Measurements from ENCODE around the gene COLEC12. TPM values are rescaled to one million over a fixed set of nuclear protein-coding genes. Genes with fewer than 3 reads are reported as not detected.

COLEC12 gene
- total and polyA plus RNA-seq, 5 donors from 2014 or later = not detected

- H3K27ac ChIP-seq (ENCODE audit: insufficient read depth, low read length, poor library complexity, severe bottlenecking) = no peak overlapping the region
Observed at GRCh38 chr18:470661-471501, 29.6 kb downstream of the COLEC12 start.

GRCh38 chr18:468955-469790 lies 31.3 kb downstream of the COLEC12 start:
- H3K36me3 Mint-ChIP-seq = no peaks in the 10 kb centered on the region
- Histone ChIP-seq H3K27me3 (ENCODE audit: control insufficient read depth, insufficient read depth, low read length) (no peaks in the 10 kb centered on the region), H3K27ac (ENCODE audit: insufficient read depth, low read length, poor library complexity, severe bottlenecking) (no peak overlapping the region), H3K9me3 (ENCODE audit: control insufficient read depth in 2 of 2, low read length in 2 of 2) (no peaks in the 10 kb centered on the region), H3K36me3 (ENCODE audit: control insufficient read depth, insufficient read depth, low read length) (no peaks in the 10 kb centered on the region), H3K4me3 (ENCODE audit: low read depth, low read length) (no peak overlapping the region), H3K4me1 (ENCODE audit: control insufficient read depth, insufficient read depth, low read length, poor library complexity, severe bottlenecking) (no peaks in the 10 kb centered on the region)
- H3K9me3 Mint-ChIP-seq = peaks cover 0 to 1% (median 0%) of the 10 kb centered on the region in 7 donors
- H3K27me3 Mint-ChIP-seq = peaks cover 14% of the 10 kb centered on the region
- no peak overlapping the region for H3K4me3 Mint-ChIP-seq
- no peak overlapping the region for H3K27ac Mint-ChIP-seq
- no peak for DNase-seq
- ATAC-seq (ENCODE audit: low read depth in 2 of 2) = no peak
- no peaks in the 10 kb centered on the region for H3K4me1 Mint-ChIP-seq

More at GRCh38 chr18:470661-471501, 29.6 kb downstream of the COLEC12 start:
- no peaks in the 10 kb centered on the region for H3K4me1 Mint-ChIP-seq
- peak overlapping the region in 1 of 3 donors; percentile 38 for H3K27ac Mint-ChIP-seq
- Histone ChIP-seq H3K4me3 (ENCODE audit: low read depth, low read length) (no peak overlapping the region), H3K27me3 (ENCODE audit: control insufficient read depth, insufficient read depth, low read length) (no peaks in the 10 kb centered on the region), H3K9me3 (ENCODE audit: control insufficient read depth in 2 of 2, low read length in 2 of 2) (no peaks in the 10 kb centered on the region), H3K4me1 (ENCODE audit: control insufficient read depth, insufficient read depth, low read length, poor library complexity, severe bottlenecking) (no peaks in the 10 kb centered on the region), H3K36me3 (ENCODE audit: control insufficient read depth, insufficient read depth, low read length) (no peaks in the 10 kb centered on the region)
- peaks cover 11% of the 10 kb centered on the region for H3K27me3 Mint-ChIP-seq
- no peak overlapping the region for H3K4me3 Mint-ChIP-seq
- DNase-seq = no peak
- peaks cover 0 to 1% (median 0%) of the 10 kb centered on the region in 7 donors for H3K9me3 Mint-ChIP-seq
- no peaks in the 10 kb centered on the region for H3K36me3 Mint-ChIP-seq
- no peak for ATAC-seq (ENCODE audit: low read depth in 2 of 2)

GRCh38 chr18:463827-464541 lies 36.5 kb downstream of the COLEC12 start:
- H3K4me3 ChIP-seq (ENCODE audit: low read depth, low read length) = no peak overlapping the region
- H3K27me3 ChIP-seq (ENCODE audit: control insufficient read depth, insufficient read depth, low read length) = no peaks in the 10 kb centered on the region
- Mint-ChIP-seq H3K36me3 (no peaks in the 10 kb centered on the region), H3K4me1 (no peaks in the 10 kb centered on the region), H3K27ac (no peak overlapping the region), H3K27me3 (peaks cover 12% of the 10 kb centered on the region), H3K4me3 (no peak overlapping the region), H3K9me3 (peaks cover 0 to 3% (median 0%) of the 10 kb centered on the region in 7 donors)
- ATAC-seq (ENCODE audit: low read depth in 2 of 2) = no peak
- no peaks in the 10 kb centered on the region for H3K9me3 ChIP-seq (ENCODE audit: control insufficient read depth in 2 of 2, low read length in 2 of 2)
- H3K4me1 ChIP-seq (ENCODE audit: control insufficient read depth, insufficient read depth, low read length, poor library complexity, severe bottlenecking) = no peaks in the 10 kb centered on the region
- no peaks in the 10 kb centered on the region for H3K36me3 ChIP-seq (ENCODE audit: control insufficient read depth, insufficient read depth, low read length)
- no peak for DNase-seq
- H3K27ac ChIP-seq (ENCODE audit: insufficient read depth, low read length, poor library complexity, severe bottlenecking) = no peak overlapping the region

- DNase-seq = no peak
- H3K9me3 ChIP-seq (ENCODE audit: control insufficient read depth in 2 of 2, low read length in 2 of 2) = no peaks in the 10 kb centered on the region
- H3K27ac ChIP-seq (ENCODE audit: insufficient read depth, low read length, poor library complexity, severe bottlenecking) = no peak overlapping the region
- H3K4me3 ChIP-seq (ENCODE audit: low read depth, low read length) = no peak overlapping the region
- no peak overlapping the region for H3K27ac Mint-ChIP-seq
- H3K27me3 ChIP-seq (ENCODE audit: control insufficient read depth, insufficient read depth, low read length) = no peaks in the 10 kb centered on the region
- H3K27me3 Mint-ChIP-seq = peaks cover 11% of the 10 kb centered on the region
- no peak overlapping the region for H3K4me3 Mint-ChIP-seq
- H3K4me1 Mint-ChIP-seq = no peaks in the 10 kb centered on the region
- H3K36me3 ChIP-seq (ENCODE audit: control insufficient read depth, insufficient read depth, low read length) = no peaks in the 10 kb centered on the region
- H3K36me3 Mint-ChIP-seq = no peaks in the 10 kb centered on the region
- H3K4me1 ChIP-seq (ENCODE audit: control insufficient read depth, insufficient read depth, low read length, poor library complexity, severe bottlenecking) = no peaks in the 10 kb centered on the region
- ATAC-seq (ENCODE audit: low read depth in 2 of 2) = no peak
- peaks cover 0 to 3% (median 0%) of the 10 kb centered on the region in 7 donors for H3K9me3 Mint-ChIP-seq
Observed at GRCh38 chr18:463403-463802, 37.1 kb downstream of the COLEC12 start.

- no peak for DNase-seq
- H3K9me3 Mint-ChIP-seq = peaks cover 0 to 3% (median 0%) of the 10 kb centered on the region in 7 donors
- no peak for ATAC-seq (ENCODE audit: low read depth in 2 of 2)
- peaks cover 10% of the 10 kb centered on the region for H3K27me3 Mint-ChIP-seq
- Histone ChIP-seq H3K4me3 (ENCODE audit: low read depth, low read length) (no peak overlapping the region), H3K27ac (ENCODE audit: insufficient read depth, low read length, poor library complexity, severe bottlenecking) (no peak overlapping the region), H3K36me3 (ENCODE audit: control insufficient read depth, insufficient read depth, low read length) (no peaks in the 10 kb centered on the region), H3K9me3 (ENCODE audit: control insufficient read depth in 2 of 2, low read length in 2 of 2) (no peaks in the 10 kb centered on the region), H3K4me1 (ENCODE audit: control insufficient read depth, insufficient read depth, low read length, poor library complexity, severe bottlenecking) (no peaks in the 10 kb centered on the region), H3K27me3 (ENCODE audit: control insufficient read depth, insufficient read depth, low read length) (no peaks in the 10 kb centered on the region)
- H3K4me3 Mint-ChIP-seq = no peak overlapping the region
- no peak overlapping the region for H3K27ac Mint-ChIP-seq
- no peaks in the 10 kb centered on the region for H3K4me1 Mint-ChIP-seq
- no peaks in the 10 kb centered on the region for H3K36me3 Mint-ChIP-seq
Observed at GRCh38 chr18:461762-462161, 38.7 kb downstream of the COLEC12 start.

- no peaks in the 10 kb centered on the region for H3K4me1 Mint-ChIP-seq
- ATAC-seq (ENCODE audit: low read depth in 2 of 2) (no peak), DNase-seq (no peak)
- H3K4me3 Mint-ChIP-seq = no peak overlapping the region
- H3K4me3 ChIP-seq (ENCODE audit: low read depth, low read length) = no peak overlapping the region
- H3K27ac Mint-ChIP-seq = no peak overlapping the region
- peaks cover 4% of the 10 kb centered on the region for H3K27me3 Mint-ChIP-seq
- no peaks in the 10 kb centered on the region for H3K27me3 ChIP-seq (ENCODE audit: control insufficient read depth, insufficient read depth, low read length)
- H3K36me3 ChIP-seq (ENCODE audit: control insufficient read depth, insufficient read depth, low read length) = no peaks in the 10 kb centered on the region
- H3K9me3 Mint-ChIP-seq = peaks cover 0 to 3% (median 0%) of the 10 kb centered on the region in 7 donors
- H3K27ac ChIP-seq (ENCODE audit: insufficient read depth, low read length, poor library complexity, severe bottlenecking) = no peak overlapping the region
- H3K36me3 Mint-ChIP-seq = no peaks in the 10 kb centered on the region
- H3K4me1 ChIP-seq (ENCODE audit: control insufficient read depth, insufficient read depth, low read length, poor library complexity, severe bottlenecking) = no peaks in the 10 kb centered on the region
- H3K9me3 ChIP-seq (ENCODE audit: control insufficient read depth in 2 of 2, low read length in 2 of 2) = no peaks in the 10 kb centered on the region
Observed at GRCh38 chr18:460791-461190, 39.7 kb downstream of the COLEC12 start.

GRCh38 chr18:459814-460593 lies 40.5 kb downstream of the COLEC12 start:
- Mint-ChIP-seq H3K27me3 (peaks cover 4% of the 10 kb centered on the region), H3K4me3 (no peak overlapping the region), H3K27ac (no peak overlapping the region), H3K36me3 (no peaks in the 10 kb centered on the region), H3K9me3 (peaks cover 0 to 5% (median 0%) of the 10 kb centered on the region in 7 donors), H3K4me1 (no peaks in the 10 kb centered on the region)
- no peak for DNase-seq
- H3K4me1 ChIP-seq (ENCODE audit: control insufficient read depth, insufficient read depth, low read length, poor library complexity, severe bottlenecking) = no peaks in the 10 kb centered on the region
- H3K4me3 ChIP-seq (ENCODE audit: low read depth, low read length) = no peak overlapping the region
- ATAC-seq (ENCODE audit: low read depth in 2 of 2) = no peak
- H3K27ac ChIP-seq (ENCODE audit: insufficient read depth, low read length, poor library complexity, severe bottlenecking) = no peak overlapping the region
- no peaks in the 10 kb centered on the region for H3K36me3 ChIP-seq (ENCODE audit: control insufficient read depth, insufficient read depth, low read length)
- no peaks in the 10 kb centered on the region for H3K9me3 ChIP-seq (ENCODE audit: control insufficient read depth in 2 of 2, low read length in 2 of 2)
- H3K27me3 ChIP-seq (ENCODE audit: control insufficient read depth, insufficient read depth, low read length) = no peaks in the 10 kb centered on the region

Measured in CD4-positive, CD25-positive, alpha-beta regulatory T cell (primary cell).